Measurements from ENCODE around the gene RNF213.
"Not testable (repeated sequence)": the region's sequence is repeated elsewhere in the genome, so short reads cannot be mapped to it uniquely, and the experiment has no call there.

RNF213 gene

DNA sequence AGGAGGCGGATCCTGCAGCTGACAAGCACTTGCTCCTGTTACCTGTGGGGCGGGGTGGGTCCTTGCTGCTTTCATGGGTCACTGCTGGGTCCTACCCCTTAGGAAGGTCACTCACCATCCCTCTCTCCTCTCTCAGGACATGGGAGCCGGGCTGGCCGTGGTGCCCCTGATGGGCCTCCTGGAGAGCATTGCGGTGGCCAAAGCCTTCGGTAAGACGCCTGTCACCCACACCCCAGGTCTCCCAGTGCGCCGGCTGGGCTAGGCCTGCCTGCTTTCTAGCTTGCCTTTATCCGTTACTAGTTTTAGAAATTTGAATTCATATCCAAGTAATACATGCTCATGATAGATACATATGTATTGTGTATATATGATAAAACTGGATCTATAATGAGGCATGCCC, 23.3 kb upstream of the RNF213 start:
- 94% methylated on average over 8 of the region's 10 CpGs for WGBS
- H3K9ac ChIP-seq (ENCODE audit: low read length): no peak overlapping the region

GRCh38 chr17:80242505-80242904, 18.1 kb upstream of the RNF213 start:
- Histone ChIP-seq H3K9ac (ENCODE audit: low read length) (no peak overlapping the region), H3K27me3 (ENCODE audit: control insufficient read depth in 1 of 2, insufficient read depth in 1 of 2, low read length in 2 of 2) (no peaks in the 10 kb centered on the region), H2BK12ac (ENCODE audit: low read length in 2 of 2) (no peak overlapping the region), H2BK120ac (ENCODE audit: low read depth, low read length) (no peak overlapping the region), H3K36me3 (ENCODE audit: control insufficient read depth in 1 of 2, insufficient read depth in 2 of 2, low read depth in 1 of 2, low read length in 2 of 2) (peaks cover 63 to 66% of the 10 kb centered on the region in 2 experiments), H3K4me1 (ENCODE audit: control insufficient read depth, insufficient read depth, low read depth, low read length) (peaks cover 6% of the 10 kb centered on the region), H3K18ac (ENCODE audit: low read depth in 1 of 2, low read length in 2 of 2) (no peak overlapping the region), H2AK5ac (ENCODE audit: low read length, severe bottlenecking) (no peak overlapping the region), H3K9me3 (ENCODE audit: control insufficient read depth, low read length) (no peaks in the 10 kb centered on the region), H2AFZ (ENCODE audit: low read depth, low read length) (no peak overlapping the region), H3K4ac (ENCODE audit: low read depth in 1 of 2, low read length in 2 of 2) (no peak overlapping the region), H3K27ac (ENCODE audit: low read length, poor library complexity, severe bottlenecking) (no peak overlapping the region), H2BK15ac (ENCODE audit: low read depth, poor library complexity, severe bottlenecking) (no peak overlapping the region), H4K8ac (ENCODE audit: low read length) (no peak overlapping the region), H3K14ac (ENCODE audit: low read length in 2 of 2) (no peak overlapping the region), H2BK5ac (ENCODE audit: low read depth, low read length, poor library complexity, severe bottlenecking) (no peak overlapping the region), H4K91ac (ENCODE audit: low read length) (no peak overlapping the region), H3K4me3 (ENCODE audit: insufficient read depth in 1 of 2, low read depth in 1 of 2, low read length in 2 of 2) (no peak overlapping the region), H3K79me1 (replicated peaks; ENCODE audit: low read length, poor library complexity, severe bottlenecking) (no peaks in the 10 kb centered on the region), H3K4me2 (ENCODE audit: low read length, poor library complexity, severe bottlenecking) (no peak overlapping the region), H3K23ac (ENCODE audit: low read length in 2 of 2) (no peak overlapping the region)
- no peak for DNase-seq
- WGBS: 84% methylated on average over 14 of the region's 14 CpGs

More for the DNA sequence above, 23.3 kb upstream of the RNF213 start:
- Histone ChIP-seq H3K4me1 (ENCODE audit: control insufficient read depth, insufficient read depth, low read depth, low read length) (no peaks in the 10 kb centered on the region), H4K91ac (ENCODE audit: low read length) (no peak overlapping the region), H4K8ac (ENCODE audit: low read length) (no peak overlapping the region), H2BK120ac (ENCODE audit: low read depth, low read length) (no peak overlapping the region), H3K27ac (ENCODE audit: low read length, poor library complexity, severe bottlenecking) (no peak overlapping the region), H2BK15ac (ENCODE audit: low read depth, poor library complexity, severe bottlenecking) (no peak overlapping the region), H3K79me1 (replicated peaks; ENCODE audit: low read length, poor library complexity, severe bottlenecking) (peaks cover 6% of the 10 kb centered on the region), H3K4me2 (ENCODE audit: low read length, poor library complexity, severe bottlenecking) (no peak overlapping the region), H2AK5ac (ENCODE audit: low read length, severe bottlenecking) (no peak overlapping the region), H3K9me3 (ENCODE audit: control insufficient read depth, low read length) (peaks cover 23% of the 10 kb centered on the region), H3K18ac (ENCODE audit: low read depth in 1 of 2, low read length in 2 of 2) (no peak overlapping the region), H2BK12ac (ENCODE audit: low read length in 2 of 2) (no peak overlapping the region), H3K4me3 (ENCODE audit: insufficient read depth in 1 of 2, low read depth in 1 of 2, low read length in 2 of 2) (no peak overlapping the region), H3K27me3 (ENCODE audit: control insufficient read depth in 1 of 2, insufficient read depth in 1 of 2, low read length in 2 of 2) (no peaks in the 10 kb centered on the region), H3K4ac (ENCODE audit: low read depth in 1 of 2, low read length in 2 of 2) (no peak overlapping the region), H3K14ac (ENCODE audit: low read length in 2 of 2) (no peak overlapping the region), H2AFZ (ENCODE audit: low read depth, low read length) (no peak overlapping the region), H3K23ac (ENCODE audit: low read length in 2 of 2) (no peak overlapping the region), H2BK5ac (ENCODE audit: low read depth, low read length, poor library complexity, severe bottlenecking) (no peak overlapping the region), H3K36me3 (ENCODE audit: control insufficient read depth in 1 of 2, insufficient read depth in 2 of 2, low read depth in 1 of 2, low read length in 2 of 2) (peaks cover 51 to 78% of the 10 kb centered on the region in 2 experiments)
- DNase-seq: no peak

DNA sequence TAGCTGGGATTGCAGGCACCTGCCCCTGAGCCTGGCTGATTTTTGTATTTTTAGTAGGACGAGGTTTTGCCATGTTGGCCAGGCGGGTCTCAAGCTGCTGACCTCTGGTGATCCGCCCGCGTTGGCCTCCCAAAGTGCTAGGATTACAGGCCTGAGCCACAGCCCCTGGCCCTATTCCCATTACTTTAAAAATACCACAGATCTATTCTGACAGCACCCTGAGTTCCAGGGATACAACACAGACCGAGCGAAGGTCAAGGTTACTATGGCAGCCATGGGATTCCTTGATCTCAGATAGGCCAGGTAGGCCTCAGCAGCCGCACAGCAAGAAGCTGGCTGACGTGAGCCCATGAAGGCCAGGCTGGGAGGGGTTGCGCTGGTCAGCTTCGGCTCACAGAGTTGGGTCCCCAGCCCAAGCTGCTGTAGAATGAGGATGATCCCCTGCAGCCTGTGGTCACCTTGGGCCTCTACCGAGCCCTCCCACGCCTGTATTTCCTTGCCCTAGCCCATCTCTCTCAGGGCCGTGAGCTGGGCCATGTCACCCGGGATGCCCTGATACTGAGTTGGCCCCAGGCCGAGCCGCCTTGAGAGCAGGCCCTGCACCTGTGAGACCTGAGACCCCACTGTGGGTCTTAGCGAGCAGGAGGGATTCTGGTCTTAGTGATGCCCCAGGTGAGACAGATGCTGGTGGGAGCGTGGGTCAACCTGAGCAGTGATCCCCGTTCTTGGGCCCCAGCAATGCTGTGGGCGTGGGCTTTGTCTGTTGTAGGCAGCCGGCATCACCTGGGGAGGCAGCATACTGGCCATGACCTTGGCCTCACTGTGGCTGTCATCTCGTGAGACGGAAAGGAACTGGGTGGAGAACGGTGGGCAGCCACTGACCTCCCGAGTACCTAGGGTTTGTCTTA, 16.9 kb upstream of the RNF213 start:
- Histone ChIP-seq H4K91ac (ENCODE audit: low read length) (no peak overlapping the region), H3K27ac (ENCODE audit: low read length, poor library complexity, severe bottlenecking) (no peak overlapping the region), H3K4me2 (ENCODE audit: low read length, poor library complexity, severe bottlenecking) (no peak overlapping the region), H3K4me3 (ENCODE audit: insufficient read depth in 1 of 2, low read depth in 1 of 2, low read length in 2 of 2) (no peak overlapping the region), H3K4ac (ENCODE audit: low read depth in 1 of 2, low read length in 2 of 2) (no peak overlapping the region), H3K14ac (ENCODE audit: low read length in 2 of 2) (no peak overlapping the region), H3K36me3 (ENCODE audit: control insufficient read depth in 1 of 2, insufficient read depth in 2 of 2, low read depth in 1 of 2, low read length in 2 of 2) (peaks cover 63 to 65% of the 10 kb centered on the region in 2 experiments), H3K27me3 (ENCODE audit: control insufficient read depth in 1 of 2, insufficient read depth in 1 of 2, low read length in 2 of 2) (no peaks in the 10 kb centered on the region), H4K8ac (ENCODE audit: low read length) (no peak overlapping the region), H2BK12ac (ENCODE audit: low read length in 2 of 2) (no peak overlapping the region), H3K18ac (ENCODE audit: low read depth in 1 of 2, low read length in 2 of 2) (no peak overlapping the region), H2AK5ac (ENCODE audit: low read length, severe bottlenecking) (no peak overlapping the region), H2BK15ac (ENCODE audit: low read depth, poor library complexity, severe bottlenecking) (no peak overlapping the region), H3K9me3 (ENCODE audit: control insufficient read depth, low read length) (no peaks in the 10 kb centered on the region), H2AFZ (ENCODE audit: low read depth, low read length) (no peak overlapping the region), H3K23ac (ENCODE audit: low read length in 2 of 2) (no peak overlapping the region), H3K79me1 (replicated peaks; ENCODE audit: low read length, poor library complexity, severe bottlenecking) (no peaks in the 10 kb centered on the region), H3K9ac (ENCODE audit: low read length) (no peak overlapping the region), H3K4me1 (ENCODE audit: control insufficient read depth, insufficient read depth, low read depth, low read length) (peaks cover 8% of the 10 kb centered on the region), H2BK5ac (ENCODE audit: low read depth, low read length, poor library complexity, severe bottlenecking) (no peak overlapping the region), H2BK120ac (ENCODE audit: low read depth, low read length) (no peak overlapping the region)
- 99% methylated on average over 26 of the region's 26 CpGs for WGBS
- DNase-seq: no peak

DNA sequence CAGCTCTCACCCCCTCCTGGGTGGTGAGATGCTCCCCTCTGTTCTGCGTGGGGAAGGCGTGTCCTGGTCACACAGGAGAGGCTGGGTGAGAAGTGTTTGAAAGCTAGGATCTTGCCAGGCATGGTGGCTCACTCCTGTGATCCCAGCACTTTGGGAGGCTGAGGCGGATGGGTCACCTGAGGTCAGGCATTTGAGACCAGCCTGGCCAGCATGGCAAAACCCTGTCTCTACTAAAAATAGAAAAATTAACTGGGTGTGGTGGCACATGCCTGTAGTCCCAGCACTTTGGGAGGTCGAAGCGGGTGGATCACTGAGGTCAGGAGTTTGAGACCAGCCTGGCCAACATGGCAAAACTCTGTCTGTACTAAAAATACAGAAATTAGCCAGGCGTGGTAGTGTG, 16.2 kb upstream of the RNF213 start:
- not testable (repeated sequence) for H4K8ac ChIP-seq (ENCODE audit: low read length); H3K4me3 ChIP-seq (ENCODE audit: insufficient read depth in 1 of 2, low read depth in 1 of 2, low read length in 2 of 2); H3K4me2 ChIP-seq (ENCODE audit: low read length, poor library complexity, severe bottlenecking); H2BK15ac ChIP-seq (ENCODE audit: low read depth, poor library complexity, severe bottlenecking); H3K4me1 ChIP-seq (ENCODE audit: control insufficient read depth, insufficient read depth, low read depth, low read length); H3K14ac ChIP-seq (ENCODE audit: low read length in 2 of 2); H2BK5ac ChIP-seq (ENCODE audit: low read depth, low read length, poor library complexity, severe bottlenecking); H3K27ac ChIP-seq (ENCODE audit: low read length, poor library complexity, severe bottlenecking); H3K9ac ChIP-seq (ENCODE audit: low read length); H3K79me1 ChIP-seq (replicated peaks; ENCODE audit: low read length, poor library complexity, severe bottlenecking); H3K23ac ChIP-seq (ENCODE audit: low read length in 2 of 2); DNase-seq; H3K9me3 ChIP-seq (ENCODE audit: control insufficient read depth, low read length); H2BK120ac ChIP-seq (ENCODE audit: low read depth, low read length); H2AFZ ChIP-seq (ENCODE audit: low read depth, low read length); H2BK12ac ChIP-seq (ENCODE audit: low read length in 2 of 2); H3K4ac ChIP-seq (ENCODE audit: low read depth in 1 of 2, low read length in 2 of 2); H2AK5ac ChIP-seq (ENCODE audit: low read length, severe bottlenecking); H3K18ac ChIP-seq (ENCODE audit: low read depth in 1 of 2, low read length in 2 of 2); H4K91ac ChIP-seq (ENCODE audit: low read length); H3K27me3 ChIP-seq (ENCODE audit: control insufficient read depth in 1 of 2, insufficient read depth in 1 of 2, low read length in 2 of 2)
- 98% methylated on average over 5 of the region's 6 CpGs for WGBS
- H3K36me3 ChIP-seq (ENCODE audit: control insufficient read depth in 1 of 2, insufficient read depth in 2 of 2, low read depth in 1 of 2, low read length in 2 of 2): peaks cover 70 to 72% of the 10 kb centered on the region in 2 experiments
